ENCODE results near the gene PNLIPRP3. TPM values are rescaled to one million over a fixed set of nuclear protein-coding genes. Genes with fewer than 3 reads are reported as not detected.

The PNLIPRP3 gene
- polyA plus RNA-seq, 1 experiment, result not detected

GRCh38 chr10:116461680-116462079 is 34.0 kb downstream of the PNLIPRP3 start:
- no peaks in the 10 kb centered on the region for H3K9me3 ChIP-seq (ENCODE audit: control insufficient read depth, insufficient read depth, low read length)
- H3K4me3 ChIP-seq (ENCODE audit: low read depth, low read length), result no peak overlapping the region
- CTCF ChIA-PET, result interaction anchor here (1.1 kb wide), 1 partner anchor 28 kb away, joined by 4 read pairs; no protein-coding TSS in a partner anchor
- DNase-seq (ENCODE audit: low read depth, low spot score), result no peak
- TF ChIP-seq, protein P1, sequence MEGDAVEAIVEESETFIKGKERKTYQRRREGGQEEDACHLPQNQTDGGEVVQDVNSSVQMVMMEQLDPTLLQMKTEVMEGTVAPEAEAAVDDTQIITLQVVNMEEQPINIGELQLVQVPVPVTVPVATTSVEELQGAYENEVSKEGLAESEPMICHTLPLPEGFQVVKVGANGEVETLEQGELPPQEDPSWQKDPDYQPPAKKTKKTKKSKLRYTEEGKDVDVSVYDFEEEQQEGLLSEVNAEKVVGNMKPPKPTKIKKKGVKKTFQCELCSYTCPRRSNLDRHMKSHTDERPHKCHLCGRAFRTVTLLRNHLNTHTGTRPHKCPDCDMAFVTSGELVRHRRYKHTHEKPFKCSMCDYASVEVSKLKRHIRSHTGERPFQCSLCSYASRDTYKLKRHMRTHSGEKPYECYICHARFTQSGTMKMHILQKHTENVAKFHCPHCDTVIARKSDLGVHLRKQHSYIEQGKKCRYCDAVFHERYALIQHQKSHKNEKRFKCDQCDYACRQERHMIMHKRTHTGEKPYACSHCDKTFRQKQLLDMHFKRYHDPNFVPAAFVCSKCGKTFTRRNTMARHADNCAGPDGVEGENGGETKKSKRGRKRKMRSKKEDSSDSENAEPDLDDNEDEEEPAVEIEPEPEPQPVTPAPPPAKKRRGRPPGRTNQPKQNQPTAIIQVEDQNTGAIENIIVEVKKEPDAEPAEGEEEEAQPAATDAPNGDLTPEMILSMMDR (IDR thresholded peaks at IDR 0.05; ENCODE audit: low read depth, low read length), result no peak
- no peak overlapping the region for H3K27ac ChIP-seq (ENCODE audit: low read depth, low read length)
- H3K27me3 ChIP-seq (ENCODE audit: control insufficient read depth, insufficient read depth, low read length), result no peaks in the 10 kb centered on the region
- POLR2A ChIA-PET, result no interaction called here

DNA sequence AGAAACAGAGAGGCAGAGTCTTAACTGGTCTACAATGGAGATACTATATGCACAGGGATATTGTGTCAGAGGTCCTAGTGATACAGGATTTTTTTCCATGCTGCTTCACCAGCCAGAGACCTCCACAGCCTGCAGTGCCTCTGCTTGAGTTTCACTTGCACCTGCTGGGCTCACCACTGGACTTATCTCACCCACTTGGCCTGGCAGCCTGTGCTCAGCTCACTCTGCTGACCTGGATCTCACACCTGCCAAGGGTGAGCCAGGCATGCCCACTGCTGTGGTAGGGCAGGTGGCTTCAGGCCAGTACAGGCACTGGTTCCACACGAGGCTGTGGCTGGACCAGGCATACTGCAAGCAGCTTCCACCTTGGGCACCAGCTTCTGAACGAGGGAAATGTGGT is 36.6 kb downstream of the PNLIPRP3 start:
- no peaks in the 10 kb centered on the region for H3K9me3 ChIP-seq (ENCODE audit: control insufficient read depth, insufficient read depth, low read length)
- ChIA-PET CTCF (interaction anchor here (0.6 to 0.7 kb wide), 2 partner anchors 10 to 20 kb away, joined by 3 read pairs; no protein-coding TSS in a partner anchor), POLR2A (no interaction called here)
- H3K27me3 ChIP-seq (ENCODE audit: control insufficient read depth, insufficient read depth, low read length), result no peaks in the 10 kb centered on the region
- TF ChIP-seq, protein P1 (IDR thresholded peaks at IDR 0.05; ENCODE audit: low read depth, low read length), result no peak
- DNase-seq (ENCODE audit: low read depth, low spot score), result no peak
- no peak overlapping the region for H3K4me3 ChIP-seq (ENCODE audit: low read depth, low read length)
- no peak overlapping the region for H3K27ac ChIP-seq (ENCODE audit: low read depth, low read length)

- TF ChIP-seq, protein P1 (IDR thresholded peaks at IDR 0.05; ENCODE audit: low read depth, low read length), result no peak
- Histone ChIP-seq H3K9me3 (ENCODE audit: control insufficient read depth, insufficient read depth, low read length) (no peaks in the 10 kb centered on the region), H3K4me3 (ENCODE audit: low read depth, low read length) (no peak overlapping the region), H3K27ac (ENCODE audit: low read depth, low read length) (no peak overlapping the region), H3K27me3 (ENCODE audit: control insufficient read depth, insufficient read depth, low read length) (no peaks in the 10 kb centered on the region)
- ChIA-PET CTCF (interaction anchor here (1.6 kb wide), 1 partner anchor 24 kb away, joined by 5 read pairs; no protein-coding TSS in a partner anchor), POLR2A (interaction anchor here (0.6 kb wide), 1 partner anchor 771 kb away, joined by 9 read pairs; no protein-coding TSS in a partner anchor)
- no peak for DNase-seq (ENCODE audit: low read depth, low spot score)
Measured at GRCh38 chr10:116465546-116465945, 37.9 kb downstream of the PNLIPRP3 start.

- no peak for DNase-seq (ENCODE audit: low read depth, low spot score)
- no peak overlapping the region for H3K27ac ChIP-seq (ENCODE audit: low read depth, low read length)
- ChIA-PET CTCF (interaction anchor here (0.8 to 1.6 kb wide), 2 partner anchors 23 kb away, joined by 4 to 5 read pairs; no protein-coding TSS in a partner anchor), POLR2A (no interaction called here)
- no peaks in the 10 kb centered on the region for H3K27me3 ChIP-seq (ENCODE audit: control insufficient read depth, insufficient read depth, low read length)
- H3K4me3 ChIP-seq (ENCODE audit: low read depth, low read length), result no peak overlapping the region
- H3K9me3 ChIP-seq (ENCODE audit: control insufficient read depth, insufficient read depth, low read length), result no peaks in the 10 kb centered on the region
- TF ChIP-seq, protein P1 (IDR thresholded peaks at IDR 0.05; ENCODE audit: low read depth, low read length), result no peak
Measured at GRCh38 chr10:116466715-116467422, 39.2 kb downstream of the PNLIPRP3 start.

DNA sequence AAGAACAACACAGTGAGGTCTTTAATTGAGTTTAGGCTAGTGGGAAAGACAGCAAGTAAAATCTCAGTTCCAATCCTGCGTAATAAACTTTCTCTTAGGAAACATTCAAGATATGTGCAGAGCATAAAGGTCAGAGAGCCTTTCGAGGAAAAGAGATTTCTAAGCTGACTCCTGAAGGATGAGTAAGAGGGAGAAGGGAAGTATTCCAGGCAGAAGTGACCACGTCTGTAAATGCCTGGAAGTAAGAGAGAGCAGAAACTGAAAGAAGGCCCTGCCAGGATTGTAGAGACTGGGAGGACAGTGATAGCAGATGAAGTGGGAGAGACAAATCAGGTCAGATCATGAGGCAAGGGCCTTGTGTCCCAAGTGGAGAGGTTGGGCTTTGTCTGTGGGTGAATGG is 41.8 kb downstream of the PNLIPRP3 start:
- POLR2A ChIA-PET, result no interaction called here
- CTCF ChIA-PET, result no interaction called here
- Histone ChIP-seq H3K4me3 (ENCODE audit: low read depth, low read length) (no peak overlapping the region), H3K9me3 (ENCODE audit: control insufficient read depth, insufficient read depth, low read length) (no peaks in the 10 kb centered on the region), H3K27ac (ENCODE audit: low read depth, low read length) (no peak overlapping the region), H3K27me3 (ENCODE audit: control insufficient read depth, insufficient read depth, low read length) (no peaks in the 10 kb centered on the region)
- TF ChIP-seq, protein P1 (IDR thresholded peaks at IDR 0.05; ENCODE audit: low read depth, low read length), result no peak
- no peak for DNase-seq (ENCODE audit: low read depth, low spot score)

Measured in AG04450 (cell line).